DOHH2 (cell line): Measurements from ENCODE around the gene DDX1.

Experiments
- H3F3A ChIP-seq: fragments of 200-600 bp; sonication (generic), shearing (Covaris generic); 2 replicates; pipeline ENCODE4 v1.6.0; 2016; ENCODE audit warnings: antibody characterized with exemption, mild to moderate bottlenecking; ENCODE audit not compliant: control insufficient read depth, insufficient read depth
- H3K27ac ChIP-seq: fragments of 200-600 bp; sonication (generic); 2 replicates; pipeline ENCODE4 v1.5.1; 2014; ENCODE audit warnings: low read depth, mild to moderate bottlenecking, low read length, moderate library complexity
- H3K27me3 ChIP-seq: fragments of 200-600 bp; sonication (generic); 2 replicates; pipeline ENCODE4 v1.6.1; 2014; ENCODE audit warnings: mild to moderate bottlenecking, low read length, mixed read lengths; ENCODE audit not compliant: control insufficient read depth
- H3K36me3 ChIP-seq: fragments of 200-600 bp; sonication (generic); 2 replicates; pipeline ENCODE4 v1.6.1; 2014; ENCODE audit warnings: mild to moderate bottlenecking, low read length, moderate library complexity, mixed read lengths; ENCODE audit not compliant: control insufficient read depth
- H3K4me1 ChIP-seq: fragments of 200-600 bp; sonication (generic); 2 replicates; pipeline ENCODE4 v1.6.1; 2014; ENCODE audit warnings: mild to moderate bottlenecking, low read length, mixed read lengths; ENCODE audit not compliant: control insufficient read depth
- H3K4me2 ChIP-seq: fragments of 200-600 bp; sonication (generic); 2 replicates; pipeline ENCODE4 v1.6.0; 2014; ENCODE audit warnings: mild to moderate bottlenecking, low read length, moderate library complexity
- H3K4me3 ChIP-seq: fragments of 200-600 bp; sonication (generic); 2 replicates; pipeline ENCODE4 v1.5.1; 2014; ENCODE audit warnings: mild to moderate bottlenecking, low read length, mixed read lengths
- H3K79me2 ChIP-seq: fragments of 200-600 bp; sonication (generic); 2 replicates; pipeline ENCODE4 v1.6.1; 2014; ENCODE audit warnings: mild to moderate bottlenecking, low read length, mixed read lengths; ENCODE audit not compliant: control insufficient read depth
- H3K9me2 ChIP-seq: fragments of 200-600 bp; sonication (generic); replicated peaks from 2 replicates; pipeline ENCODE4 v1.6.1; 2014; ENCODE audit warnings: mild to moderate bottlenecking, low read length, mixed read lengths; ENCODE audit not compliant: control insufficient read depth
- H3K9me3 ChIP-seq: fragments of 200-600 bp; sonication (generic); 2 replicates; pipeline ENCODE4 v1.6.1; 2014; ENCODE audit warnings: antibody characterized with exemption, low read length, mixed read lengths; ENCODE audit not compliant: control insufficient read depth, insufficient read depth
- H4K20me1 ChIP-seq: fragments of 200-600 bp; sonication (generic); 2 replicates; pipeline ENCODE4 v1.6.0; 2014; ENCODE audit warnings: low read depth, mild to moderate bottlenecking, antibody characterized with exemption, low read length, moderate library complexity; ENCODE audit not compliant: control insufficient read depth, insufficient read depth
- CTCF ChIP-seq: fragments of 200-600 bp; sonication (generic); IDR thresholded peaks from one replicate; pipeline ENCODE4 v1.5.1; 2014; ENCODE audit warnings: antibody characterized with exemption, mild to moderate bottlenecking, low read depth, low read length; ENCODE audit not compliant: poor library complexity, severe bottlenecking
- EZH2phosphoT487 ChIP-seq: fragments of 200-600 bp; sonication (generic); IDR thresholded peaks from 2 replicates; pipeline ENCODE4 v1.6.1; 2017; ENCODE audit warnings: borderline replicate concordance, mild to moderate bottlenecking, antibody characterized with exemption, low read length, moderate library complexity, mixed read lengths

DDX1 gene

DNA sequence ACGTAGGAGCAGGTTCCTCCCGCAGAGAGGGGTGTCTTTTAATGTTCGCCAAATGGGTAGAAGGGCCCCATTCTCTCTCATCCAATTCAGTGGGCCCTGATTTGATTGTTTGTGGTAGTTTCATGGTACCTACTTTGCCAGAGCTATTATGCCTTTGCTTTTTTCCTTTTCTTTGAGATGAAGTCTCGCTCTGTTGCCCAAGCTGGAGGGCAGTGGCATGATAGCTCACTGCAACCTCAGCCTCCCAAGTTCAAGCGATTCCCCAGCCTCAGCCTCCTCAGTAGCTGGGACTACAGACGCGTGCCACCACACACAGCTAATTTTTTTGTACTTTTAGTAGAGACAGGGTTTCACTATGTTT, 59.7 kb downstream of the DDX1 start:
- Histone ChIP-seq H4K20me1 (no peaks in the 10 kb centered on the region), H3K4me1 (no peaks in the 10 kb centered on the region), H3K36me3 (no peaks in the 10 kb centered on the region), H3K4me3 (no peak overlapping the region), H3F3A (no peaks in the 10 kb centered on the region), H3K4me2 (no peak overlapping the region), H3K27me3 (no peaks in the 10 kb centered on the region), H3K27ac (no peak overlapping the region), H3K79me2 (no peaks in the 10 kb centered on the region), H3K9me3 (no peaks in the 10 kb centered on the region), H3K9me2 (no peaks in the 10 kb centered on the region)
- TF ChIP-seq EZH2phosphoT487 = no peak
- no peak for TF ChIP-seq CTCF

DNA sequence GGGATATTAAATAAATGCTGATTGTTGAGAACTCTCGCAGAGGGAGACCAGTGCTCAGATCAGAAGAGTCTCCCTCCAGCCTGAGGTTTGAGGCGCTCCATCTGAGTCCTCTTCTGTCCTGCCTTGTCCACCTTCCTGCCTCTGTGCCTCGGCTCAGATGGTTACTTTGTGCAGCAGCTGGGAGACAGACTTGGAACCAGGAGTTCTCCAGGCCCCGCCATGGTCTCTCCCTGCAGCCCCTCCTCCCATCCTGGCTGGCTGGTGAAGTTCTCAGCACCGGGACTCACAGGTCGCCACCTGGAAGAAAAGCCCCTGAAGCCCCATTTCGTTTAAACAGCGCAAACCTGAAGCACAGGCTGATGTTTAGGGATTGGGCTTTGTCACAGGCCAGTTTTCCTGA, 60.6 kb downstream of the DDX1 start:
- TF ChIP-seq EZH2phosphoT487 (no peak), CTCF (no peak)
- no peak overlapping the region for H3K4me3 ChIP-seq
- no peaks in the 10 kb centered on the region for H3K36me3 ChIP-seq
- H3K27me3 ChIP-seq = no peaks in the 10 kb centered on the region
- no peak overlapping the region for H3K4me2 ChIP-seq
- H4K20me1 ChIP-seq = no peaks in the 10 kb centered on the region
- H3K9me3 ChIP-seq = no peaks in the 10 kb centered on the region
- no peaks in the 10 kb centered on the region for H3K79me2 ChIP-seq
- no peak overlapping the region for H3K27ac ChIP-seq
- H3K4me1 ChIP-seq = no peaks in the 10 kb centered on the region
- no peaks in the 10 kb centered on the region for H3F3A ChIP-seq
- H3K9me2 ChIP-seq = no peaks in the 10 kb centered on the region

DNA sequence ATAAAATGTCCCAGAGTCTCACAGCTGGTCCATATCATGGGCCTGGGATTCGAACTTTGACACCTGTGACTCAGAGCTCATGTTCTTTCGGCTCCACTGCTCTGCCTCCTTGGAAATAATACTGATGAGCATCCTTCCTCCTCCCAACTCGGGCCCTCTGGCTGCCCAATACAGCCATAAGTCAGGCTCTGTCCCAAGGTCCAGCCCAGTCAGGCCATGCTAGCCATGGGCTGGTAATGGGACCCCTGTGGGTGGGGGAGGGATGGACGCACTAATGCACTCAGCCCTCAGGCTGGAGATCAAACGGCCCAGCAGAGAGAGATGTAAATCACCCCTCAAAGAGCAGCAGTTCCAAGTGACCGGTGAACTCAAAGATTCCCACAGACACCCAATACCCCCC, 61.1 kb downstream of the DDX1 start:
- Histone ChIP-seq H3K27me3 (no peaks in the 10 kb centered on the region), H3K9me3 (no peaks in the 10 kb centered on the region), H3K4me2 (no peak overlapping the region), H3K4me1 (no peaks in the 10 kb centered on the region), H3K36me3 (no peaks in the 10 kb centered on the region), H3K9me2 (no peaks in the 10 kb centered on the region), H3K4me3 (no peak overlapping the region), H4K20me1 (no peaks in the 10 kb centered on the region), H3K79me2 (no peaks in the 10 kb centered on the region), H3K27ac (no peak overlapping the region), H3F3A (no peaks in the 10 kb centered on the region)
- TF ChIP-seq EZH2phosphoT487 (no peak), CTCF (no peak)
